H9 (cell line): ENCODE measurements around the gene PTPN23. TPM values are rescaled to one million over a fixed set of nuclear protein-coding genes. Genes with fewer than 3 reads are reported as not detected.

Experiments used
- DNase-seq: peaks from one replicate; pipeline ENCODE4 v3.0.0-alpha.2; 2017
- H2AFZ ChIP-seq: one replicate; pipeline ENCODE4 v1.6.1; 2013; ENCODE audit warnings: mild to moderate bottlenecking, low read length, control low read depth, moderate library complexity
- H2AK5ac ChIP-seq: 2 replicates; pipeline ENCODE4 v1.6.1; 2013; ENCODE audit warnings: low read length, control low read depth, mixed read lengths; ENCODE audit not compliant: insufficient read length
- H2BK120ac ChIP-seq: one replicate; pipeline ENCODE4 v1.6.1; 2013; ENCODE audit warnings: low read depth, mild to moderate bottlenecking, low read length, control low read depth, inconsistent platforms; ENCODE audit not compliant: poor library complexity, severe bottlenecking
- H2BK12ac ChIP-seq: 2 replicates; pipeline ENCODE4 v1.6.1; 2013; ENCODE audit warnings: low read length, control low read depth, mixed read lengths, low read depth; ENCODE audit not compliant: insufficient read length
- H2BK15ac ChIP-seq: 2 replicates; pipeline ENCODE4 v1.6.1; 2013; ENCODE audit warnings: low read depth, low read length, control low read depth
- H2BK20ac ChIP-seq: one replicate; pipeline ENCODE4 v1.6.1; 2013; ENCODE audit warnings: low read depth, mild to moderate bottlenecking, low read length, control low read depth, inconsistent platforms; ENCODE audit not compliant: poor library complexity, severe bottlenecking
- H2BK5ac ChIP-seq: 2 replicates; pipeline ENCODE4 v1.6.1; 2013; ENCODE audit warnings: low read length, control low read depth, mixed read lengths; ENCODE audit not compliant: insufficient read length
- H3K14ac ChIP-seq: 2 replicates; pipeline ENCODE4 v1.6.1; 2013; ENCODE audit warnings: low read length, control low read depth; ENCODE audit not compliant: insufficient read depth
- H3K18ac ChIP-seq: 2 replicates; pipeline ENCODE4 v1.6.1; 2013; ENCODE audit warnings: low read depth, mild to moderate bottlenecking, mixed read lengths, low read length, control low read depth; ENCODE audit not compliant: insufficient read length
- H3K23ac ChIP-seq: 2 replicates; pipeline ENCODE4 v1.6.1; 2013; ENCODE audit warnings: low read length, control low read depth, mixed read lengths, low read depth; ENCODE audit not compliant: insufficient read length
- H3K23me2 ChIP-seq: 2 replicates; pipeline ENCODE4 v1.6.1; 2013; ENCODE audit warnings: low read depth, mild to moderate bottlenecking, mixed read lengths, low read length, control low read depth; ENCODE audit not compliant: insufficient read length, poor library complexity, severe bottlenecking
- H3K27ac ChIP-seq: 2 replicates; pipeline ENCODE4 v1.5.1; 2013; ENCODE audit warnings: low read length, control low read depth, mixed read lengths, low read depth; ENCODE audit not compliant: insufficient read length
- H3K27me3 ChIP-seq: 2 replicates; pipeline ENCODE4 v1.6.1; 2013; ENCODE audit warnings: low read length, control low read depth, inconsistent platforms; ENCODE audit not compliant: insufficient read depth
- H3K4ac ChIP-seq: 2 replicates; pipeline ENCODE4 v1.6.1; 2013; ENCODE audit warnings: low read depth, mild to moderate bottlenecking, control low read depth, inconsistent platforms, low read length, moderate library complexity
- H3K4me1 ChIP-seq: 2 replicates; pipeline ENCODE4 v1.6.1; 2013; ENCODE audit warnings: low read length, control low read depth, inconsistent platforms; ENCODE audit not compliant: insufficient read depth
- H3K4me2 ChIP-seq: 2 replicates; pipeline ENCODE4 v1.6.1; 2013; ENCODE audit warnings: low read length, control low read depth, mixed read lengths; ENCODE audit not compliant: insufficient read length, insufficient read depth
- H3K56ac ChIP-seq: 2 replicates; pipeline ENCODE4 v1.6.1; 2013; ENCODE audit warnings: low read depth, mild to moderate bottlenecking, mixed read lengths, low read length, control low read depth; ENCODE audit not compliant: insufficient read length
- H3K79me1 ChIP-seq: 2 replicates; pipeline ENCODE4 v1.6.1; 2013; ENCODE audit warnings: low read depth, mild to moderate bottlenecking, moderate library complexity, low read length, control low read depth, inconsistent platforms; ENCODE audit not compliant: insufficient read depth, poor library complexity, severe bottlenecking
- H3K79me2 ChIP-seq: 2 replicates; pipeline ENCODE4 v1.6.1; 2013; ENCODE audit warnings: low read length, control low read depth, inconsistent platforms; ENCODE audit not compliant: insufficient read depth
- H3K9ac ChIP-seq: 2 replicates; pipeline ENCODE4 v1.6.1; 2013; ENCODE audit warnings: low read length, control low read depth, mixed read lengths; ENCODE audit not compliant: insufficient read length; ENCODE audit errors: extremely low read depth
- H3K9me3 ChIP-seq: one replicate; pipeline ENCODE4 v1.6.1; 2013; ENCODE audit warnings: low read depth, low read length, inconsistent platforms; ENCODE audit not compliant: control insufficient read depth
- H3T11ph ChIP-seq: one replicate; pipeline ENCODE4 v1.6.1; 2013; ENCODE audit warnings: mild to moderate bottlenecking, low read length, control low read depth, inconsistent platforms
- H4K20me1 ChIP-seq: one replicate; pipeline ENCODE4 v1.6.1; 2013; ENCODE audit not compliant: control insufficient read depth, insufficient read length, insufficient read depth
- H4K5ac ChIP-seq: 2 replicates; pipeline ENCODE4 v1.6.1; 2013; ENCODE audit warnings: low read depth, mild to moderate bottlenecking, mixed read lengths, low read length, control low read depth; ENCODE audit not compliant: insufficient read length
- H4K8ac ChIP-seq: replicated peaks from 2 replicates; pipeline ENCODE4 v1.6.1; 2013; ENCODE audit warnings: low read length, control low read depth, mixed read lengths, low read depth; ENCODE audit not compliant: insufficient read length
- H4K91ac ChIP-seq: 2 replicates; pipeline ENCODE4 v1.6.1; 2013; ENCODE audit warnings: low read depth, mild to moderate bottlenecking, moderate library complexity, mixed read lengths, low read length, control low read depth; ENCODE audit not compliant: insufficient read length
- H3K27ac Mint-ChIP-seq, 3 experiments: 2 replicates in 2 of 3; 3 replicates in 1 of 3; pipeline ENCODE4 v1.8.0; 2020 to 2021; ENCODE audit warnings: mixed read lengths in 3 of 3, mild to moderate bottlenecking in 1 of 3, moderate library complexity in 1 of 3
- H3K27me3 Mint-ChIP-seq: 2 replicates; pipeline ENCODE4 v1.8.0; 2021; ENCODE audit warnings: low read depth, mild to moderate bottlenecking, moderate library complexity, mixed read lengths
- H3K36me3 Mint-ChIP-seq, 3 experiments: 2 replicates in 2 of 3; 3 replicates in 1 of 3; pipeline ENCODE4 v1.8.0; 2020 to 2021; ENCODE audit warnings: low read depth in 3 of 3, mixed read lengths in 3 of 3; ENCODE audit not compliant: insufficient read depth in 1 of 3
- H3K4me1 Mint-ChIP-seq, 2 experiments: 2 replicates each; pipeline ENCODE4 v1.8.0; 2020; ENCODE audit warnings: mixed read lengths in 2 of 2
- H3K4me3 Mint-ChIP-seq, 2 experiments: 2 replicates in 1 of 2; 3 replicates in 1 of 2; pipeline ENCODE4 v1.8.0; 2020 to 2021; ENCODE audit warnings: mild to moderate bottlenecking in 2 of 2, mixed read lengths in 2 of 2, moderate library complexity in 1 of 2
- H3K9me3 Mint-ChIP-seq, 2 experiments: 2 replicates in 1 of 2; 3 replicates in 1 of 2; pipeline ENCODE4 v1.8.0; 2020; ENCODE audit warnings: mild to moderate bottlenecking in 2 of 2, mixed read lengths in 2 of 2, moderate library complexity in 1 of 2
- CTCF ChIP-seq: fragments of 200-600 bp; sonication (generic); conservative IDR thresholded peaks from 3 replicates; pipeline ENCODE4 v1.8.0; 2021; ENCODE audit warnings: antibody characterized with exemption, mild to moderate bottlenecking
- total RNA-seq: library from RNA; stranded (reverse); gene quantifications from 2 replicates; pipeline ENCODE4 v1.2.1, GENCODE V29; 2021

PTPN23 gene
- total RNA-seq, 1 experiment from 2014 or later: 42.2 TPM

GRCh38 chr3:47440131-47440530 is 59.3 kb downstream of the PTPN23 start:
- Mint-ChIP-seq H3K27ac (0 out of 7 replicates have a peak overlapping the region, but pooled peaks of 1 of the 3 experiments have one; percentile 44), H3K36me3 (peaks cover 20 to 51% (median 41%) of the 10 kb centered on the region in 3 experiments), H3K4me3 (no peak overlapping the region), H3K9me3 (no peaks in the 10 kb centered on the region), H3K4me1 (peaks cover 13 to 14% of the 10 kb centered on the region in 2 experiments), H3K27me3 (no peaks in the 10 kb centered on the region)
- Histone ChIP-seq H2AFZ (no peak overlapping the region), H4K5ac (no peak overlapping the region), H2BK15ac (no peak overlapping the region), H3K23me2 (no peaks in the 10 kb centered on the region), H2BK5ac (no peak overlapping the region), H4K20me1 (peaks cover 3% of the 10 kb centered on the region), H3K27ac (no peak overlapping the region), H3K79me2 (no peaks in the 10 kb centered on the region; the same call in 1 of the 2 replicates), H2BK120ac (no peak overlapping the region), H3K79me1 (no peaks in the 10 kb centered on the region), H3K23ac (no peak overlapping the region), H3K9ac (no peak overlapping the region), H2BK20ac (no peak overlapping the region), H3K56ac (no peak overlapping the region), H3K27me3 (no peaks in the 10 kb centered on the region), H3K4me1 (no peaks in the 10 kb centered on the region), H3T11ph (no peak overlapping the region), H2BK12ac (no peak overlapping the region), H3K4ac (no peak overlapping the region), H4K8ac (no peak overlapping the region), H3K9me3 (no peaks in the 10 kb centered on the region), H3K18ac (no peak overlapping the region), H3K4me2 (no peak overlapping the region), H4K91ac (no peak overlapping the region), H2AK5ac (no peak overlapping the region), H3K14ac (no peak overlapping the region)
- no peak for DNase-seq
- TF ChIP-seq CTCF: peak; percentile 58
